ENCODE results near the gene RNF222. TPM values are rescaled to one million over a fixed set of nuclear protein-coding genes. Genes with fewer than 3 reads are reported as not detected.
A peak's percentile ranks its signal among the peaks of the same experiment; 100 is the strongest.

RNF222 gene
- total and polyA plus RNA-seq, 2 of the 4 experiments (the other 2 are of a cell fraction), result not detected

DNA sequence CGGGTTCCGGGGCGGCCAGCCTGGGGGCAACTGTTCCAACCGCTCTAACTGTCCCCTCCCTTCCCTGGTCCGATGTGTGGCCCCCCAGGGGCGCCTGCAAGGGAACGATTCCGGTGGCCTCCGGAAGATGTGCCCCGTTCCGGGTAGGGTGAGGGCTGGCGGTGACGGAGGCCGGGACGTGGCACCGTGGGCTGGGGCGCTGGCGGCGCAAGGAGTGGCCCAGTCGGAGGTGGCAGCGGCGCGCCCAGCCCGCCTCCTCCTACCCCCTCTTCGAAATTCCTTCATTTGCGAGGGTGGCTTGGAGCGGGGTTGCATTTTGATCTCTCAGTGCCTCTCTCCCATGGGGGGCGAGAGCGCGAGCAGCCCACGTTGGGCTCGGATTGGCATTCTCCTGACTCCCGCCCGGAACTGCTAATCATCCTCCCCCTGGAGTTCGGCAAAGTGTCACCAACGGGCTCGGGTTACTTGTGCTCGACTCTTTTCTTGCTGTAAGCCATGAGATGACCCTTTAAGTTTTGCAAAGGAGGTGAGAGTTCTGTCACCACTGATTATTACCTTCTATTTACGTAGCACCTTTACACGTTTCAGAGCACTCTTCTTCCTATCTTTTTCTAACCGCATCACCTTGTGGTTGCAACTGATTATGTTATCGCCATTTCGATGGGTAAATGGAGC lies 38.7 kb upstream of the RNF222 start:
- CTCF ChIA-PET, result interaction anchor here (0.5 to 1.2 kb wide), 3 partner anchors 10 to 46 kb away, joined by 3 to 7 read pairs (median 5); no protein-coding TSS in a partner anchor
- Histone ChIP-seq H3K18ac (ENCODE audit: low read depth, low read length) (peak overlapping the region; percentile 1), H3K4ac (ENCODE audit: low read depth, low read length) (peak overlapping the region; percentile 82), H3K4me2 (ENCODE audit: low read depth, low read length) (peak overlapping the region; percentile 80), H2BK20ac (ENCODE audit: low read depth, low read length) (no peak overlapping the region), H2AFZ (replicated peaks; ENCODE audit: low read length, poor library complexity) (peak overlapping the region; percentile 95), H3K9ac (ENCODE audit: low read depth, low read length) (peak overlapping the region; percentile 86), H4K20me1 (ENCODE audit: insufficient read depth, low read length) (peaks cover 50% of the 10 kb centered on the region), H4K91ac (ENCODE audit: insufficient read depth, low read depth, low read length) (peak overlapping the region; percentile 76), H3K9me1 (ENCODE audit: insufficient read depth, low read length) (peaks cover 2% of the 10 kb centered on the region; the same call in 1 of the 2 replicates), H3K14ac (replicated peaks; ENCODE audit: low read depth, low read length) (peak overlapping the region; percentile 74), H4K5ac (ENCODE audit: low read depth, low read length) (peak overlapping the region; percentile 20; the same call in 1 of the 2 replicates), H3K79me1 (ENCODE audit: low read depth in 1 of 2, low read length in 2 of 2) (peaks cover 0 to 20% of the 10 kb centered on the region in 2 experiments; a peak in 2 of 4 replicates), H3K4me1 (ENCODE audit: control insufficient read depth, insufficient read depth, low read length) (no peaks in the 10 kb centered on the region; the same call in 1 of the 2 replicates), H3K4me3 (ENCODE audit: insufficient read depth, low read depth, low read length) (peak overlapping the region; percentile 77), H3K9me3 (ENCODE audit: control insufficient read depth, insufficient read depth, low read length) (no peaks in the 10 kb centered on the region), H3K23ac (ENCODE audit: low read depth, low read length) (peak overlapping the region; percentile 90), H2BK15ac (ENCODE audit: low read depth, low read length) (no peak overlapping the region), H2BK120ac (ENCODE audit: low read depth, low read length) (0 out of 2 replicates have a peak overlapping the region, but pooled peaks have one; percentile 1), H3K27ac (ENCODE audit: insufficient read depth, low read length) (peak overlapping the region; percentile 90), H2AK9ac (replicated peaks; ENCODE audit: low read depth, low read length, poor library complexity) (peak overlapping the region; percentile 98), H3K36me3 (ENCODE audit: control insufficient read depth, insufficient read depth, low read length) (peaks cover 5% of the 10 kb centered on the region), H3K56ac (ENCODE audit: extremely low read depth, insufficient read depth, low read length) (peak overlapping the region; percentile 28), H4K8ac (ENCODE audit: low read depth in 2 of 2, low read length in 2 of 2) (peak overlapping the region in 1 of 2 experiments; percentile 79; a peak in 3 of 4 replicates), H2AK5ac (ENCODE audit: low read depth, low read length) (peak overlapping the region; percentile 65), H3K27me3 (ENCODE audit: control insufficient read depth, insufficient read depth, low read length) (no peaks in the 10 kb centered on the region), H2BK5ac (ENCODE audit: low read depth, low read length, poor library complexity, severe bottlenecking) (peak overlapping the region; percentile 82)
- in situ Hi-C loops (cut with MboI; ENCODE audit: low sequenced_read_pairs), result no loop called here
- WGBS, 2 experiments (ENCODE audit: extremely low coverage in 2 of 2, insufficient read length in 1 of 2), result 0% methylated on average over 5 of the region's 43 CpGs; no CpG with 5 or more reads in 1 of the 2 experiments
- intact Hi-C loops (cut with micrococcal nuclease), result loop anchor here (1.0 kb wide), 1 partner anchor 53 kb away; the partner anchor contains the start of gene RPL26
- DNase-seq (peak; percentile 56), ATAC-seq (ENCODE audit: low read depth) (peak; percentile 69)
- dilution Hi-C loops (cut with HindIII; ENCODE audit: low sequenced_read_pairs, unreplicated experiment), result no loop called here
- BruUV-seq (replicated peaks), result no TSS peak
- TF ChIP-seq MAFK (IDR thresholded peaks at IDR 0.05; ENCODE audit: low read depth, low read length) (no peak), POLR2A (IDR thresholded peaks at IDR 0.05; ENCODE audit: low read depth, low read length) (peak; percentile 27)
- POLR2A ChIA-PET (ENCODE audit: unreplicated experiment), result no interaction called here

Data from IMR-90 (cell line).